ENCODE results near the gene OR56A3. TPM values are rescaled to one million over a fixed set of nuclear protein-coding genes. Genes with fewer than 3 reads are reported as not detected.

OR56A3 gene
- total and polyA plus RNA-seq, 10 donors = not detected

- intact Hi-C loops (cut with DNase I; ENCODE audit: low total_unique reads) = no loop called here
- DNase-seq = no peak
- Histone ChIP-seq H3K4me3 (no peak overlapping the region), H3K27ac (no peak overlapping the region), H3K27me3 (replicated peaks in 1 of 7) (peaks cover 0 to 13% (median 0%) of the 10 kb centered on the region in 7 donors), H3K4me1 (no peaks in the 10 kb centered on the region), H3K36me3 (no peaks in the 10 kb centered on the region), H3K9me3 (peaks cover 0 to 31% (median 8%) of the 10 kb centered on the region in 8 donors)
- TF ChIP-seq POLR2AphosphoS5 (IDR thresholded peaks at IDR 0.05) (no peak), POLR2A (IDR thresholded peaks at IDR 0.05) (no peak)
- TF ChIP-seq, protein P1, sequence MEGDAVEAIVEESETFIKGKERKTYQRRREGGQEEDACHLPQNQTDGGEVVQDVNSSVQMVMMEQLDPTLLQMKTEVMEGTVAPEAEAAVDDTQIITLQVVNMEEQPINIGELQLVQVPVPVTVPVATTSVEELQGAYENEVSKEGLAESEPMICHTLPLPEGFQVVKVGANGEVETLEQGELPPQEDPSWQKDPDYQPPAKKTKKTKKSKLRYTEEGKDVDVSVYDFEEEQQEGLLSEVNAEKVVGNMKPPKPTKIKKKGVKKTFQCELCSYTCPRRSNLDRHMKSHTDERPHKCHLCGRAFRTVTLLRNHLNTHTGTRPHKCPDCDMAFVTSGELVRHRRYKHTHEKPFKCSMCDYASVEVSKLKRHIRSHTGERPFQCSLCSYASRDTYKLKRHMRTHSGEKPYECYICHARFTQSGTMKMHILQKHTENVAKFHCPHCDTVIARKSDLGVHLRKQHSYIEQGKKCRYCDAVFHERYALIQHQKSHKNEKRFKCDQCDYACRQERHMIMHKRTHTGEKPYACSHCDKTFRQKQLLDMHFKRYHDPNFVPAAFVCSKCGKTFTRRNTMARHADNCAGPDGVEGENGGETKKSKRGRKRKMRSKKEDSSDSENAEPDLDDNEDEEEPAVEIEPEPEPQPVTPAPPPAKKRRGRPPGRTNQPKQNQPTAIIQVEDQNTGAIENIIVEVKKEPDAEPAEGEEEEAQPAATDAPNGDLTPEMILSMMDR (IDR thresholded peaks at IDR 0.05 in 8 of 11, conservative IDR thresholded peaks at IDR 0.05 in 3 of 11) = no peak
- WGBS, 5 donors = 37 to 65% (median 50%) methylated on average over 1 of the region's 1 CpG
These were observed 41.4 kb downstream of the OR56A3 start for GRCh38 chr11:5983443-5983842.

DNA sequence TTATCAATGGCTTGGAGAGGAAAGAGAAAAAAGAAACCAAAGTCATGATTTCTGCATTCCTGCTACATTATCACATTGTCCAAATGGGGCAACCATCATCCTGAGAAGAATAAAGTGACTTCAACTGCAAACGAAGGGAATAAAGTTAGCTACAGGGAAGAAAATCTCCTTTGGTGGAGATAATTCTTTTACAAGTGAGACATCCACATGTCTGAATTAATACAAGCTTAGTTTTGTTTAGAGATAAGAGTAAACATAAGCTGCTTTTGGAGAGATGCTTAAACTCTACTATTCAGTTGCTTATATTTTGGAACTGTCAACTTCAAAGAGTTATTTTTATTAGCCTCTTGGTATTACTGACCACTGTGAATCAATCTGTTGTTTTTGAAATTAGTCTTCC is 44.8 kb downstream of the OR56A3 start, which contains the start of gene OR52L1:
Gene OR52L1, minus strand, starts transcription at position 101 of the 400 bp plus-strand sequence. Its CDS starts 55 bp downstream, at position 46.
- no peaks in the 10 kb centered on the region for H3K4me1 ChIP-seq
- 56 to 66% (median 61%) methylated on average over 1 of the region's 1 CpG for WGBS, 5 donors
- peaks cover 0 to 18% (median 0%) of the 10 kb centered on the region in 7 donors for H3K27me3 ChIP-seq (replicated peaks in 1 of 7)
- H3K36me3 ChIP-seq = no peaks in the 10 kb centered on the region
- DNase-seq = no peak
- no peak within 1 kb of the TSS for H3K4me3 ChIP-seq
- intact Hi-C loops (cut with DNase I; ENCODE audit: low total_unique reads) = no loop called here
- no peak within 1 kb of the TSS for H3K27ac ChIP-seq
- H3K9me3 ChIP-seq = peaks cover 0 to under 1% (median 0%) of the 10 kb centered on the region in 8 donors
- no peak for TF ChIP-seq POLR2A (IDR thresholded peaks at IDR 0.05)
- TF ChIP-seq, protein P1 (IDR thresholded peaks at IDR 0.05 in 8 of 11, conservative IDR thresholded peaks at IDR 0.05 in 3 of 11) = no peak
- no peak for TF ChIP-seq POLR2AphosphoS5 (IDR thresholded peaks at IDR 0.05)

DNA sequence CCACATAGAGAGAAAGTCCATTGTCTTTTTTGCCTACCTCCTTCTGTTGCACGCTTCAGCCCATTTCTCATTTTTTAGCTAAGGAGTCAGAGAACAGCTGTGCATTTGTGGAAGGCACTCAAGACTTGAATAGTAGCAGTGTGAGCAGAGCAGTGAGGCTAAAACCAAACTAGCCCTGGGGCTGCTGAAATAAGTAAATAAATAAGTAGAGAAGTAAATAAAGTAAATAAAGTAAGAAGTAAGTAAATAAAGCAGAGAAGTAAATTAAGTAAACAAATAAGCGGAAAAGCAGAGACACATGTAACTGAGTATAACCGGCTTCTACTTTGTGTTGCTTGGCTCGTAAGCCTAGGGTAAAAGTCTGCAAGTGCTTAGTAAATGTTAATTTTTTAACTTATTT is 47.2 kb downstream of the OR56A3 start:
- Histone ChIP-seq H3K36me3 (no peaks in the 10 kb centered on the region), H3K9me3 (no peaks in the 10 kb centered on the region), H3K27me3 (replicated peaks in 1 of 7) (peaks cover 0 to 8% (median 0%) of the 10 kb centered on the region in 7 donors), H3K4me3 (no peak overlapping the region), H3K27ac (no peak overlapping the region), H3K4me1 (no peaks in the 10 kb centered on the region)
- 79 to 91% (median 85%) methylated on average over 4 of the region's 4 CpGs for whole genome bisulfite sequencing, 5 donors
- TF ChIP-seq POLR2AphosphoS5 (IDR thresholded peaks at IDR 0.05) (no peak), POLR2A (IDR thresholded peaks at IDR 0.05) (no peak)
- TF ChIP-seq, protein P1 (IDR thresholded peaks at IDR 0.05 in 8 of 11, conservative IDR thresholded peaks at IDR 0.05 in 3 of 11) = no peak
- DNase-seq = no peak
- intact Hi-C loops (cut with DNase I; ENCODE audit: low total_unique reads) = no loop called here

GRCh38 chr11:5992150-5992549 is 50.1 kb downstream of the OR56A3 start:
- 75 to 84% (median 79%) methylated on average over 3 of the region's 3 CpGs for WGBS, 5 donors
- Histone ChIP-seq H3K4me3 (no peak overlapping the region), H3K9me3 (no peaks in the 10 kb centered on the region), H3K27me3 (replicated peaks in 1 of 7) (peaks cover 0 to 8% (median 0%) of the 10 kb centered on the region in 7 donors), H3K36me3 (no peaks in the 10 kb centered on the region), H3K4me1 (no peaks in the 10 kb centered on the region), H3K27ac (no peak overlapping the region)
- TF ChIP-seq POLR2AphosphoS5 (IDR thresholded peaks at IDR 0.05) = no peak
- TF ChIP-seq, protein P1 (IDR thresholded peaks at IDR 0.05 in 8 of 11, conservative IDR thresholded peaks at IDR 0.05 in 3 of 11) = no peak
- no peak for DNase-seq
- intact Hi-C loops (cut with DNase I; ENCODE audit: low total_unique reads) = no loop called here

All from spleen (tissue), 11 donors.